ENCODE measurements around the gene C1orf210. TPM values are rescaled to one million over a fixed set of nuclear protein-coding genes. Genes with fewer than 3 reads are reported as not detected.

C1orf210 gene
- total and polyA plus RNA-seq, 2 of the 4 experiments (the other 2 are of a cell fraction), result not detected

- Histone ChIP-seq H3K4me3 (ENCODE audit: insufficient read depth, low read depth, low read length) (no peak overlapping the region), H2BK120ac (ENCODE audit: low read depth, low read length) (no peak overlapping the region), H4K8ac (ENCODE audit: low read depth in 2 of 2, low read length in 2 of 2) (no peak overlapping the region), H3K27ac (ENCODE audit: insufficient read depth, low read length) (no peak overlapping the region), H4K91ac (ENCODE audit: insufficient read depth, low read depth, low read length) (no peak overlapping the region), H2BK15ac (ENCODE audit: low read depth, low read length) (no peak overlapping the region), H3K23ac (ENCODE audit: low read depth, low read length) (no peak overlapping the region), H3K27me3 (ENCODE audit: control insufficient read depth, insufficient read depth, low read length) (peaks cover 2% of the 10 kb centered on the region; the same call in 1 of the 2 replicates), H3K18ac (ENCODE audit: low read depth, low read length) (no peak overlapping the region), H3K36me3 (ENCODE audit: control insufficient read depth, insufficient read depth, low read length) (no peaks in the 10 kb centered on the region), H2AK5ac (ENCODE audit: low read depth, low read length) (no peak overlapping the region), H2BK5ac (ENCODE audit: low read depth, low read length, poor library complexity, severe bottlenecking) (no peak overlapping the region), H3K4me2 (ENCODE audit: low read depth, low read length) (no peak overlapping the region), H3K79me1 (ENCODE audit: low read depth in 1 of 2, low read length in 2 of 2) (no peaks in the 10 kb centered on the region), H3K4me1 (ENCODE audit: control insufficient read depth, insufficient read depth, low read length) (peaks cover 5% of the 10 kb centered on the region), H2AFZ (replicated peaks; ENCODE audit: low read length, poor library complexity) (no peak overlapping the region), H3K9me1 (ENCODE audit: insufficient read depth, low read length) (0 out of 2 replicates have a peak, but pooled peaks cover 3% of the 10 kb centered on the region), H3K9me3 (ENCODE audit: control insufficient read depth, insufficient read depth, low read length) (no peaks in the 10 kb centered on the region), H3K4ac (ENCODE audit: low read depth, low read length) (no peak overlapping the region), H3K56ac (ENCODE audit: extremely low read depth, insufficient read depth, low read length) (no peak overlapping the region), H3K9ac (ENCODE audit: low read depth, low read length) (no peak overlapping the region), H4K20me1 (ENCODE audit: insufficient read depth, low read length) (no peaks in the 10 kb centered on the region; the same call in 1 of the 2 replicates), H2BK20ac (ENCODE audit: low read depth, low read length) (no peak overlapping the region), H4K5ac (ENCODE audit: low read depth, low read length) (no peak overlapping the region), H3K14ac (replicated peaks; ENCODE audit: low read depth, low read length) (no peak overlapping the region), H2AK9ac (replicated peaks; ENCODE audit: low read depth, low read length, poor library complexity) (no peak overlapping the region)
- dilution Hi-C loops (cut with HindIII; ENCODE audit: low sequenced_read_pairs, unreplicated experiment) (no loop called here), in situ Hi-C loops (cut with MboI; ENCODE audit: low sequenced_read_pairs) (no loop called here), intact Hi-C loops (cut with micrococcal nuclease) (no loop called here)
- no CpG with 5 or more reads among the region's 5 CpGs for WGBS, 2 experiments (ENCODE audit: extremely low coverage in 2 of 2, insufficient read length in 1 of 2)
- ChIA-PET CTCF (no interaction called here), POLR2A (ENCODE audit: unreplicated experiment) (no interaction called here)
- DNase-seq (no peak), ATAC-seq (ENCODE audit: low read depth) (no peak)
- TF ChIP-seq POLR2A (IDR thresholded peaks at IDR 0.05; ENCODE audit: low read depth, low read length) (no peak), NFE2L2 (IDR thresholded peaks at IDR 0.05; ENCODE audit: low read depth, low read length) (no peak), MAZ (IDR thresholded peaks at IDR 0.05; ENCODE audit: borderline replicate concordance, low read depth, low read length) (no peak), CHD1 (IDR thresholded peaks at IDR 0.05; ENCODE audit: low read depth, low read length) (no peak), ELK1 (IDR thresholded peaks at IDR 0.05; ENCODE audit: borderline replicate concordance, low read depth, low read length) (no peak), MXI1 (IDR thresholded peaks at IDR 0.05; ENCODE audit: borderline replicate concordance, low read depth, low read length) (no peak), CEBPB (IDR thresholded peaks at IDR 0.05; ENCODE audit: low read depth, low read length) (no peak), RAD21 (IDR thresholded peaks at IDR 0.05; ENCODE audit: low read length) (no peak), SMC3 (IDR thresholded peaks at IDR 0.05; ENCODE audit: low read depth, low read length) (no peak), RCOR1 (IDR thresholded peaks at IDR 0.05; ENCODE audit: insufficient replicate concordance, low read length) (no peak), BHLHE40 (IDR thresholded peaks at IDR 0.05; ENCODE audit: low read depth, low read length) (no peak), FOS (IDR thresholded peaks at IDR 0.05; ENCODE audit: low read depth, low read length) (no peak)
- no TSS peak for BruUV-seq (replicated peaks)
Measured at GRCh38 chr1:43314233-43314632, 28.9 kb upstream of the C1orf210 start.
